ENCODE measurements around the gene NAAA. TPM values are rescaled to one million over a fixed set of nuclear protein-coding genes. Genes with fewer than 3 reads are reported as not detected.
"Not testable (repeated sequence)": the region's sequence is repeated elsewhere in the genome, so short reads cannot be mapped to it uniquely, and the experiment has no call there.

Gene NAAA
- total RNA-seq, 1 donor: 115 TPM

DNA sequence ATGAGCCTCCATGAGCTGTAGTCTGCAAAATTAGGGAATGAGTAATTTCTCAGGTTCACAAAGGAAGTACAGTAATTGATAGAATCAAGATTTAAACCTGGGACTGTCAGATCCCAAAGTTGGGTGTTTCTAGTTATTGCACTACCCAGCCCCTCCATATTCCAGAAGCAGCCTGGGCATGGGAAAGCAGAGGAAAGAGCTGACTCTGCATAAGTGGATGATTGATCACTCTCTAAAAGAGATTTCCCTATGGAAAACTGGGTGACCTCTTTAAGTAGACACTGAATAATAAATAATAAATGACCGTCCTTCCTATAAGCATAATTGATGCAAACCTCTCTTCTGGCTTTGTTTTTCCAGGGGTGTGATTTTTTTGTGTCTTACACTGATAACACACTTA is 5.2 kb downstream of the NAAA start:
- peaks cover 10% of the 10 kb centered on the region for H3K4me1 ChIP-seq (ENCODE audit: insufficient read depth, low read length)
- H3K9me3 ChIP-seq (ENCODE audit: low read depth, low read length): no peaks in the 10 kb centered on the region
- H3K27me3 ChIP-seq (ENCODE audit: insufficient read depth, low read length): no peaks in the 10 kb centered on the region
- H3K4me3 ChIP-seq (ENCODE audit: low read length): no peak overlapping the region

DNA sequence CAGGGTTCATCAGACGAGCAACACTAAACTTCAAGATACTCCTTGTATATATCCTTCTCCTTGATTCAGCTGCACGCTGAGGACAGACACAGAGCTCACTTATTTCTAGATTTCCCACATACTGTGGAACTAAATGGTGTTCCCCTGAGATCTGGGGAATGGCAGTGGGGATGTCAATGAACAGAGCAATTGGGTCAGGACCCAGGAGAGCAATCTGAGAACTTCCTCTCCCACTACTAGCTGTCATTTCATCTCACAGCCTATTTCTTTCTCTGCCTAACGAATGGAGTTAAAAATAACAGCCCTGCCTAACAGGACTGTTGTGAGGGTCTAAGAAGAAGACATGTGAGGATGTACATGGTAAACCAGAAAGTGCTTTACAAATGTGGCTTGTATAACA is 10.7 kb downstream of the NAAA start:
- Histone ChIP-seq H3K4me3 (ENCODE audit: low read length) (no peak overlapping the region), H3K9me3 (ENCODE audit: low read depth, low read length) (no peaks in the 10 kb centered on the region), H3K4me1 (ENCODE audit: insufficient read depth, low read length) (no peaks in the 10 kb centered on the region), H3K27me3 (ENCODE audit: insufficient read depth, low read length) (no peaks in the 10 kb centered on the region)

DNA sequence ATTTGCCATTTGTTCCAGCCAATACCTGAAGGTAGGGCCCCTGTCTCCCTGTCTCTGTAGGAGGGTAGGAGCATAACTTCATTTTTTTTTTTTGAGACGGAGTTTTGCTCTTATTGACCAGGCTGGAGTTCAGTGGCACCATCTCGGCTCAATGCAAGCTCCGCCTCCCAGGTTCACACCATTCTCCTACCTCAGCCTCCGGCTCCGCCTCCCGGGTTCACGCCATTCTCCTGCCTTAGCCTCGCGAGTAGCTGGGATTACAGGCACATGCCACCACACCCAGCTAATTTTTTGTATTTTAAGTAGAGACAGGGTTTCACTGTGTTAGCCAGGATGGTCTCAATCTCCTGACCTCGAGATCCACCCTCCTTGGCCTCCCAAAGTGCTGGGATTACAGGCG is 15.9 kb downstream of the NAAA start:
- not testable (repeated sequence) for H3K9me3 ChIP-seq (ENCODE audit: low read depth, low read length); H3K27me3 ChIP-seq (ENCODE audit: insufficient read depth, low read length); H3K4me1 ChIP-seq (ENCODE audit: insufficient read depth, low read length); H3K4me3 ChIP-seq (ENCODE audit: low read length)

DNA sequence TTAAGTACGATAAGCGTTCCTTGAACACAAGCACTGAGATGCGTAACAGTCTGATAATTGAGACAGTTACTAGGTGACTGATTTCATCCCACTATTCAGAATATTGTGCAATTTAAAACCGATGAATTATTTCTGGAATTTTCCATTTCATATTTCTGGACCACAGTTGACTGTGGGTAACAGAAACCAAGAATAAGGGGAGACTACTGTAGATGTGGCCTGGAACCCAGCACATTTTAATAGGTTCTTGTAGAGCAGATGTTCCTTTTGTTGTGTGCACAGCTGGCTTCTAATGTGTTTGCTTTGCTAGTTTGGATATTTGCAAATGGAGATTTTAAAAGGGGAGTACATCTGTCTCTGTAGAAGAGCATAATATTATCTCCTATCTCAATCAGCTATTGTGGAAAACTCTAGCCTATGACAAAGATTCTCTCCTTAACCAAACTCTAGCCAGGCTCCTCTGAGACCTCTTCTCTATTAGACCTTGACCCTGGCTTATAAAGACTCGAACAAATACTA is 16.4 kb downstream of the NAAA start:
- Histone ChIP-seq H3K4me1 (ENCODE audit: insufficient read depth, low read length) (no peaks in the 10 kb centered on the region), H3K4me3 (ENCODE audit: low read length) (no peak overlapping the region), H3K27me3 (ENCODE audit: insufficient read depth, low read length) (no peaks in the 10 kb centered on the region), H3K9me3 (ENCODE audit: low read depth, low read length) (no peaks in the 10 kb centered on the region)

DNA sequence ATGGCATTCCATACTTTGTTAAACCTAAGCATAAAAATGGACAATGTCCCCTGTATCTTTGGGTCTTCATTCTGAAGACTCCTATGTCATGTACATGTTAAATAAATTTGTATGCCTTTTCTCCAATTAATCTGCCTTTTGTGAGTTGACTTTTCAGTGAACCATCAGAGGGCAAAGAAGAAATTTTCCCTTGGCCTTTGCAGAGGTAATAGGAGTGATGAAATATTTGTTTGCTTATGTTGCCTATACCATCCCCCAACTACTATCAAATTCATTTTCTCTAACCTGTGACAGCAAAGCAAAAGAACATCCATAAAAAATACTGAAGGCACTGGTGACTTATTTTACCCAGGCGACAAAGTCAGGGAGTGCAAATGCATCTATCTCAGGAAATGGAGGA is 18.2 kb downstream of the NAAA start:
- Histone ChIP-seq H3K4me1 (ENCODE audit: insufficient read depth, low read length) (no peaks in the 10 kb centered on the region), H3K27me3 (ENCODE audit: insufficient read depth, low read length) (no peaks in the 10 kb centered on the region), H3K9me3 (ENCODE audit: low read depth, low read length) (no peaks in the 10 kb centered on the region), H3K4me3 (ENCODE audit: low read length) (no peak overlapping the region)

DNA sequence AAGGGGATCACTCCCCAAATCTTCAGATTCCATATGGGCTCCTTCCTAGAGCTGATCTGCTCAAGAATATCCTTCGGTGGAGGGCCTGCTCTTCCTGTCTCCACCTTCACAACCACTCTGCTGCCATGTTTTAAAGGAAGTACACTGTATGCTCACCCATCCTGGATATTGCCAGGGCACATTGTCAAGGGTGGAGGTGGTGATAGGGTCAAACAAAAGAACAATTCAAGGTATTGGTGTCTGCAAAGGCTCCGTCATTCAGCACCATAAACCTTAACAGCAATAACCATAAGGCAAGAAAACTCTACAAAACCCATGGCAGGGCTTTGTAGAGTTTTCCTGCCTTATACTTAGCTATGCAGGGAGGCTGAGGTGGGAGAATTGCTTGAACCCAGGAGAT is 18.9 kb downstream of the NAAA start:
- Histone ChIP-seq H3K4me3 (ENCODE audit: low read length) (no peak overlapping the region), H3K4me1 (ENCODE audit: insufficient read depth, low read length) (no peaks in the 10 kb centered on the region), H3K27me3 (ENCODE audit: insufficient read depth, low read length) (no peaks in the 10 kb centered on the region), H3K9me3 (ENCODE audit: low read depth, low read length) (no peaks in the 10 kb centered on the region)

DNA sequence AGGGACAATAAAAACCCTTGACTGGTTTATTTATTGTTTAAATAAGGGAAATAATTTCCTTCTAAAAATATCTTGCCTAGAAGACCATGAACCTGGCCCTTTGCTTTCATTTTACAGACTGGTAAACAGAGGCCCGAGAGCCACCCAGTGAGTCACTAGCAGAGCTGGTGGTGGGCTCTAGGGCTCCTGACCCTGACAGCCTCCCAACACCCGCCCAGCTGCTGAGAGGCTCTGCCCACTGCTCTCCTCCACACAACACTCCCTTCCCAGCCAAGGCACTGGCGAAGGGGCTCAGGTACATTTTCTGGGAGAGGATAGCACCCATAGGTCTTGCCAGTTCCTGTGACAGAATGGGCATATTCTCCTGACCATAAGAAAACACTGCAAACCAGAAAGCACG is 20.5 kb downstream of the NAAA start:
- no peaks in the 10 kb centered on the region for H3K9me3 ChIP-seq (ENCODE audit: low read depth, low read length)
- H3K4me3 ChIP-seq (ENCODE audit: low read length): no peak overlapping the region
- no peaks in the 10 kb centered on the region for H3K27me3 ChIP-seq (ENCODE audit: insufficient read depth, low read length)
- H3K4me1 ChIP-seq (ENCODE audit: insufficient read depth, low read length): no peaks in the 10 kb centered on the region

DNA sequence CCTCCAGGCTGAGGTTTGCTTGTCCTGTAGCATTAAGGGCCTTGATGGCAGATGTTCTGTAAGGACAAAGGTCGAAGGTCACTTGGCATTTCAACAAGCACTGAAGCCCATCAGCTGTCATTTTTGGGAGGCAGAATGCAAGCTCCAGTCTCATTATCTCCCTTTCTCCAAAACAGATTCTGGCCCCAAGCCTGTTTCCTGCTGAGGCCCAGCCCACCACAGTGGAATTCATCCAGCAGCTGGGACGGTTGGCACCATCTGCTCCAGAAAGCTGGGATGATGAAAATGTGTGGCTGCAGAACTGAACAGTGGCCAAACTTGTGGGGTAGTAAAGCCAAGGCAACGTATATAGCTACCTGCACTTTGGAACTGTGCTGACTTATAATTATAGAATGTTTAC is 20.9 kb downstream of the NAAA start:
- Histone ChIP-seq H3K4me1 (ENCODE audit: insufficient read depth, low read length) (no peaks in the 10 kb centered on the region), H3K4me3 (ENCODE audit: low read length) (no peak overlapping the region), H3K9me3 (ENCODE audit: low read depth, low read length) (no peaks in the 10 kb centered on the region)

DNA sequence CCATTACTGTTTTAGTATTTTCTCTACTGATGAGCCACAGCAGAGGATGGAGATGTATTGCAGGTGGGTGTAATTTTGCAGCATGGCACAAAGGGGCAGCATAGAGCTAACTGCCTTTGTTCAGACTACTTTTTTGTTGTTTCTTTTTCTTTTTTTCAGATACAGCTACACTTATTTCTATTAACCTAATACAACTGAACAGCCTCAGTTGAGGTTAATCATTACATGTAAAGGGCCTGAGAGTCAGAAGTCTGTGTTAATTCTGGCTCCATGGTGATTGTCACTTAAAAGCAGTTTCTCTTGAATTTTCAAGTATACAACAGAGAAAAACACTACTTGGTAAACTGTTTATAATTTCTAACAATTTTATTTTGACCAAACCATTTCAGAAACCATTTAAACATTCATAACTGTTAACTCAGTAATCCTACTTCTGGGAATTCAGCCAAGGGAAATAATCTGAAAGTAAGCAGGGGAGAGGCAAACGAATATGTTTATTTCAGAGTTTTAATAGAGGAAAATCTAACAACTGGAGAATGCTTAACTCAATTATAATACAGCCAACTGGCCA is 24.6 kb downstream of the NAAA start:
- no peaks in the 10 kb centered on the region for H3K27me3 ChIP-seq (ENCODE audit: insufficient read depth, low read length)
- no peaks in the 10 kb centered on the region for H3K9me3 ChIP-seq (ENCODE audit: low read depth, low read length)
- H3K4me1 ChIP-seq (ENCODE audit: insufficient read depth, low read length): no peaks in the 10 kb centered on the region
- no peak overlapping the region for H3K4me3 ChIP-seq (ENCODE audit: low read length)

More for the DNA sequence above, 20.9 kb downstream of the NAAA start:
- no peaks in the 10 kb centered on the region for H3K27me3 ChIP-seq (ENCODE audit: insufficient read depth, low read length)

DNA sequence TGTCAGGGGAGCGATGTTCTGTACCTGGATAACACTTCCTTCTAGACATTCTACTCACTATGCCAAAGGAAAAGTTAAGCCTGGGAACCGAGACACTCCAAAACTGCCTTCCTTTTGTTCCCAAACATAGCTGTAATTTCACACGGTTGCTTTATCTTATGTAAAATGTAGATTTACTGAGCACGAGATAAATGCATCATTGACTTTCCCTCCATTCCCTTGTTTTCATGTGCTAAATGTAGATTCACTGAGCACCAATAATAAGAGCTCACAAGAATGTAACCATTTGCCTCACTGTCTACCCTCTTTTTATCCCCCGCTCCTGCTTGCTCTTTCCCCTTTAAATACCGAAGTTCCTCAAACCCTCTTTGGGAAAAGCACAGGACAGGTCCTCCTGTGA is 27.8 kb downstream of the NAAA start:
- H3K9me3 ChIP-seq (ENCODE audit: low read depth, low read length): no peaks in the 10 kb centered on the region

DNA sequence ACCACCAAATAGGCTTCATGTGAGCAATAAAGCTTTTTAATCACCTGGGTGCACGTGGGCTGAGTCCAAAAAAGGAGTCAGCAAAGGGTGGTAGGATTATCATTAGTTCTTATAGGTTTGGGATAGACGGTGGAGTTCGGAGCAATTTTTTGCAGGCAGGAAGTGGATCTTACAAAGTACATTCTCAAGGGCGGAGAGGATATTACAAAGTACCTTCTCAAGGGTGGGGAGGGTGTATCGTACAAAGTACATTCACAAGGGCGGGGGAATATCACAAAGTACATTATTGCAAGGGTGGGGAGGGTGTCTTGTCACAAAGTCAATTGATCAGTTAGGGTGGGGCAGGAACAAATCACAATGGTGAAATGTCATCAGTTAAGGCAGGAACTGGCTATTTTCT is 30.0 kb downstream of the NAAA start:
- H3K4me3 ChIP-seq (ENCODE audit: low read length); H3K27me3 ChIP-seq (ENCODE audit: insufficient read depth, low read length); H3K9me3 ChIP-seq (ENCODE audit: low read depth, low read length): not testable (repeated sequence)
- H3K4me1 ChIP-seq (ENCODE audit: insufficient read depth, low read length): peaks cover 19% of the 10 kb centered on the region

More for the DNA sequence above, 27.8 kb downstream of the NAAA start:
- Histone ChIP-seq H3K4me3 (ENCODE audit: low read length) (no peak overlapping the region), H3K27me3 (ENCODE audit: insufficient read depth, low read length) (no peaks in the 10 kb centered on the region), H3K4me1 (ENCODE audit: insufficient read depth, low read length) (peaks cover 13% of the 10 kb centered on the region)

DNA sequence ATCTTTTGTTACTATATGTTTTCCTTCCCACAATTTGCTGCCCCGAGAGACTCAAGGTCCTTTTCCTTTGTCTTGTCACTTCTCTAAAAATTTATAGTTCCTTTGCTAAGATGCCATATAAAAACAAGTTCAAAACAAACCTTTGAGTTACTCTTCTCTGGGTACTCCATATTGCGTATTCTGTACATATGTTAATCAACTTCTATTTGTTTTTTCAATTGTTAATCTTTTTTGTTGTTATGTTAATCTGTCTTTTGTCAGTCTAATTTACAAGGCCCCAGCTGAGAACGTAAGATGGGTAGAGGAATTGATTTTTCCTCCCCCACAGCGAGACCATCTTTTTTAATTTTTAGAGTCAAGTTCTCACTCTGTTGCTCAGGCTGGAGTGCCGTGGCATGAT is 31.4 kb downstream of the NAAA start:
- H3K27me3 ChIP-seq (ENCODE audit: insufficient read depth, low read length): no peaks in the 10 kb centered on the region
- H3K4me1 ChIP-seq (ENCODE audit: insufficient read depth, low read length): peaks cover 19% of the 10 kb centered on the region
- H3K4me3 ChIP-seq (ENCODE audit: low read length): no peak overlapping the region
- no peaks in the 10 kb centered on the region for H3K9me3 ChIP-seq (ENCODE audit: low read depth, low read length)

DNA sequence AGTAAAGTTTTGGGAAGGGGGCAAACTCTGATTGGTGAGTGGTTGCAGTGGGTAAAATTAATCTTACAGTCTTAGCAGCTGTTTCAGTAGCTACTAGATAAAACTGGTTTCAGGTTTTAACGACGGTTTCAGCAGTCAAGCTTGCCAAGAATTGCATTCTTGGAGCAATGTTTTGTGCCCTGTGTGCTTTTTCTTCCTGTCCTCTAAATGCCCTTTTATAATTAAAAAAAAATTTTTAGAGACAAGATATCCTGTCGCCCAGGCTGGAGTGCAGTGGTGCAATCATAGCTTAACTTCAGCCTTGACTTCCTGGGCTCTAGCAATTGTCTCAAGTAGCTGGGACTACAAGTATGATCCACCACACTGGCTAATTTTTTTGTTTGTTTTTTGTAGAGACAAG is 32.3 kb downstream of the NAAA start:
- no peak overlapping the region for H3K4me3 ChIP-seq (ENCODE audit: low read length)
- no peaks in the 10 kb centered on the region for H3K27me3 ChIP-seq (ENCODE audit: insufficient read depth, low read length)
- no peaks in the 10 kb centered on the region for H3K9me3 ChIP-seq (ENCODE audit: low read depth, low read length)
- H3K4me1 ChIP-seq (ENCODE audit: insufficient read depth, low read length): peaks cover 19% of the 10 kb centered on the region

DNA sequence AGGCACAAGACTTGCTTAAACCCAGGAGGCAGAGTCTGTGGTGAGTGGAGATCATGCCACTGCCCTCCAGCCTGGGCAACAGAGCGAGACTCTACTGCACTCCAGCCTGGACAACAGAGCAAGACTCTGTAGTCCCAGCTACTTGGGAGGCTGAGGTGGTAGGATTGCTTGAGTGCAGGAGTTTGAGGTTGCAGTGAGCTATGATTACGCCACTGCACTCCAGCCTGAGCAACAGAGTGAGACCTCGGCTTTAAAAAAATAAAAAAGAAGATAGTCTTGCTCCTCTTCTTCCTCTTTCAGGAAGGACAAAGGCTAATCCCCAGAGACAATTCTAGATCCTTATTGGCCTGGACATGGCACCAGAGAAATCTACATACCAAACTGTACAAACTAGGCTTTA is 32.8 kb downstream of the NAAA start:
- peaks cover 19% of the 10 kb centered on the region for H3K4me1 ChIP-seq (ENCODE audit: insufficient read depth, low read length)
- no peaks in the 10 kb centered on the region for H3K9me3 ChIP-seq (ENCODE audit: low read depth, low read length)
- no peak overlapping the region for H3K4me3 ChIP-seq (ENCODE audit: low read length)
- H3K27me3 ChIP-seq (ENCODE audit: insufficient read depth, low read length): no peaks in the 10 kb centered on the region

DNA sequence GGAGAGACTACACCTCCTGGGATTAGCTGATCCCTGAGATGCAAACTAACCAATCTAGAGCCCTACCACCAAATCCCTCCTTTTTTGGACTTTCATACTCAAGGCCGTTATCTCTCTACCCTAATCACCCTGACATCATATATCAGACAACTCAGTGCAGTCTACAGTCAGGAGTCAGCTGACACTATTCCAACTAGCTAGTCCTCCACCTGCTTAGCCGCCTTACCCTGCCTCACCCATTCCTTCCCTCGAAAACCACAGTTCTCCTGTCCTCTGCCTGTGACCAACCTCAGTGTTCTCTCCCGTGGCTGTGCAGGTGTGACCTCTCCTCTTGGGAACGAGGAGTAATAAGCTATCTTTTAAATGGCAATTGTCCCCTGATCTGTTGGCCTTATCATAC is 36.7 kb downstream of the NAAA start:
- Histone ChIP-seq H3K4me3 (ENCODE audit: low read length) (no peak overlapping the region), H3K27me3 (ENCODE audit: insufficient read depth, low read length) (no peaks in the 10 kb centered on the region), H3K9me3 (ENCODE audit: low read depth, low read length) (no peaks in the 10 kb centered on the region), H3K4me1 (ENCODE audit: insufficient read depth, low read length) (peaks cover 36% of the 10 kb centered on the region)

DNA sequence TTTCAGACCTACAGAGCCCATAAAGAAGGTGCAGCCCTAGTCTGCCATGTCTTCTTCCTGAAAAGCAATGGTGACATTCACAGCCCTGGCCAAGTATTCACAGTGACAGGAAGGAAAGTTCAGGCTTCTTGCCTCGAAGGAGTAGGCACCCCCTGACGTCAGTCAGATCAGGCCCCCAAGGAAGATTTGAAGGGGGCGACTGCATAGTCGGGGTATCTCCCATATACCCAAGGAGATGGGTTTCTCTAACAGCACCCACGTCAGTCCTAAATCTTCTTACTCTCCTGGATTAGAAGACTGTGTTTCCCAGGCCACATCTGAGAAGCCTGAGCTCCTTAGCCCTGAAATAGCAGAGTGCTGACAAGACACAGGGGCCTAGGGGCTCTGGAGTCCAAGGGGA is 38.5 kb downstream of the NAAA start, which contains the start of gene PPEF2:
Gene PPEF2, minus strand, starts transcription at position 101 of the 400 bp plus-strand sequence. CDS start 6,127 bp downstream, outside the sequence.
- H3K4me1 ChIP-seq (ENCODE audit: insufficient read depth, low read length): peaks cover 18% of the 10 kb centered on the region

More for the DNA sequence above, 38.5 kb downstream of the NAAA start, which contains the start of gene PPEF2:
- Histone ChIP-seq H3K27me3 (ENCODE audit: insufficient read depth, low read length) (no peaks in the 10 kb centered on the region), H3K4me3 (ENCODE audit: low read length) (no peak within 1 kb of the TSS), H3K9me3 (ENCODE audit: low read depth, low read length) (no peaks in the 10 kb centered on the region)
